HK-2 (cell line): ENCODE results near the gene SCRN1.
A peak's percentile ranks its signal among the peaks of the same experiment; 100 is the strongest.
"Not testable (repeated sequence)": the region's sequence is repeated elsewhere in the genome, so short reads cannot be mapped to it uniquely, and the experiment has no call there.

Experiments used
- DNase-seq: peaks from one replicate; pipeline ENCODE4 v3.0.0-alpha.2; 2018; ENCODE audit not compliant: unreplicated experiment

The SCRN1 gene

GRCh38 chr7:29890786-29891185 lies 98.8 kb downstream of the SCRN1 start:
- not testable (repeated sequence) for DNase-seq

- no peak for DNase-seq
Measured at GRCh38 chr7:29890251-29890650, 99.3 kb downstream of the SCRN1 start.

GRCh38 chr7:29889288-29889687 lies 100.3 kb downstream of the SCRN1 start:
- DNase-seq = no peak

- no peak for DNase-seq
Measured at GRCh38 chr7:29888006-29888405, 101.6 kb downstream of the SCRN1 start.

GRCh38 chr7:29886827-29887226 lies 102.8 kb downstream of the SCRN1 start:
- no peak for DNase-seq

GRCh38 chr7:29885626-29886025 lies 104.0 kb downstream of the SCRN1 start:
- no peak for DNase-seq

GRCh38 chr7:29884399-29885272 lies 105.0 kb downstream of the SCRN1 start:
- no peak for DNase-seq

- DNase-seq = no peak
Measured at GRCh38 chr7:29883462-29884398, 105.9 kb downstream of the SCRN1 start.

GRCh38 chr7:29882481-29882880 lies 107.1 kb downstream of the SCRN1 start:
- DNase-seq = no peak

- DNase-seq = no peak
Measured at GRCh38 chr7:29881724-29882123, 107.9 kb downstream of the SCRN1 start.

GRCh38 chr7:29879609-29880008 lies 110.0 kb downstream of the SCRN1 start:
- no peak for DNase-seq

GRCh38 chr7:29878081-29878688 lies 111.4 kb downstream of the SCRN1 start:
- DNase-seq = peak; percentile 5

GRCh38 chr7:29877196-29877595 lies 112.4 kb downstream of the SCRN1 start:
- DNase-seq = no peak

- DNase-seq = no peak
Measured at GRCh38 chr7:29875741-29876140, 113.9 kb downstream of the SCRN1 start.

GRCh38 chr7:29873644-29874294 lies 115.8 kb downstream of the SCRN1 start:
- no peak for DNase-seq

GRCh38 chr7:29871787-29872398 lies 117.7 kb downstream of the SCRN1 start:
- no peak for DNase-seq
